Measurements from ENCODE around the gene DNMT3A. TPM values are rescaled to one million over a fixed set of nuclear protein-coding genes. Genes with fewer than 3 reads are reported as not detected.

Gene DNMT3A
- total RNA-seq, 2 donors from 2014 or later: 8.9 to 32.2 TPM

DNA sequence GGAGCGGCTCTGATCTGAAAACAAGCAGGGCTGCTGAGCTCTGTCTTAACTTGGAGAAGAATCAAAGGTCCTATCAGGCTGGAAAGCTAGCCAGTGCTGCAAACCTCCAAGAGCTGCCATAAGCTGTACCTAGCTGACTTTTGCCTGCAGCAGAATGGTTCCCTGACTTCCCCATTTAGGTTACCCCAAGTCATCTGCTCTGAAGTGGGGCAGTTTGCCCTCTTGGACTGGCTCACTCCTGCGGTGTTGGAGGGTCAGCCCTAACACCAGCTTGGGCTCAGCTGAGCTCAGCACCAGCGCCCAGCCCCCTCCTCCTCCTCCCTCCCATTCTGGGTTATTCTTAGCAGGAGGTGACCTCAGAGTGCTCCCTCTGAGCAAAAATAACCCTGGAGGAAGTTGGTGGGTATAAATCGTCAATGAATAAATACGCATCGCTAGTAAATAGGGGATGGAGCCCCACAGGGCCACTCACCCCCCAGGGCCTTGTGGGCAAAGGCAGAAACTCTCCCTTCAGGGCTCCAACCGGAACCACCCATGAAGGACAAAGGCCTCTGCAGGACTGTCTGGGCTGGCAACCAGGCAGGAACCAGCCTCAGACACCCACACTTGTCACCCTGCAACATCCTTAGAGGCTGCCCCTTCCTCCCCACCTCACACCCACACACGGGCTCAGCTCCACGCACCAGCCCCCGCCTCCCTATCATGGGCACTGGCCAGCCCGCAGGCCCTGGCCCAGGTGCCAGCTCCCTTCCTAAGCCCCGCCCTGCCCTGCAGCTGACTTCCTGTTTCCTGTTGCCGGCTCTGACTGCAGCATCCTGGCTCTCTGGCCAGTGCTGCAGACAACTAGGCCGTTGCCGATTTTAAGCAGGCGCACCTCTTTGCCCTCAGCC, 46.9 kb downstream of the DNMT3A start:
- DNase-seq (ENCODE audit: low spot score) (peak; percentile 84), ATAC-seq (peak; percentile 94 to 95)
- Mint-ChIP-seq H3K27me3 (peaks cover 0 to 2% of the 10 kb centered on the region in 2 donors), H3K36me3 (no peaks in the 10 kb centered on the region), H3K4me1 (ENCODE audit: low read depth in 2 of 2) (peaks cover 32 to 34% of the 10 kb centered on the region in 2 donors), H3K27ac (peak overlapping the region; percentile 75 to 87), H3K9me3 (no peaks in the 10 kb centered on the region), H3K4me3 (peak overlapping the region; percentile 90)

DNA sequence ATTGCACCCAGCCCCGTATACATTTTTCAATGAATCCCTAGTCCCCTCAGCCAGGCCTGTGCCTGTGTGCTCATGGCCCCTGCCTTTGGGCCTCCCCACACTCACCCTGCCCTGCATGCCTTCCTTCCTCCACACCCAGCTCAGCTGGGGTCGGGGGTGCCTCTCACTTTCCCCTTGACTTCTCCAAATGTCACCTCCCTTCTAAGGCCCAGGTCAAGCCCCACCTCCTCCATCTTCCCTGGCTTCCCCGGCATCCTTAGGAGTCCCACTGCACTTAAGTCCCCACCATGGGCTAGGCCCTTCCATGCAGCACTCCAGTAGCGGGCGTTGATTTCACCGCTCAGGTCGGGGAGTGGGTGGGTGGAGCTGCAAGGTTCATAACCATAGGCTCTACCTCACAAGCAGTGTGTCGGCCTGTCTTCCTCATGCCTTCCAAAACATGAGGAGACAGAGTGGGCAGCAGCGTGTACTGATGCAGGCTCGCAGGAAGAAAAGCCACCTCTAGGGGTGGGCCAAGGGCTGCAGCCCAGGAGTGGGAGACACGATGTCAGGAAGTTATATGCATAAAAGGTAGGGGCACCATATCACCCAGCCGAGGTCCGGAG, 47.7 kb downstream of the DNMT3A start:
- no peak for DNase-seq (ENCODE audit: low spot score)
- peak in 1 of 2 donors; percentile 2 for ATAC-seq
- H3K9me3 Mint-ChIP-seq: no peaks in the 10 kb centered on the region
- H3K4me1 Mint-ChIP-seq (ENCODE audit: low read depth in 2 of 2): peaks cover 32 to 34% of the 10 kb centered on the region in 2 donors
- H3K27ac Mint-ChIP-seq: peak overlapping the region in 1 of 2 donors; percentile 87
- peak overlapping the region; percentile 43 for H3K4me3 Mint-ChIP-seq
- H3K27me3 Mint-ChIP-seq: peaks cover 0 to 2% of the 10 kb centered on the region in 2 donors
- H3K36me3 Mint-ChIP-seq: no peaks in the 10 kb centered on the region

DNA sequence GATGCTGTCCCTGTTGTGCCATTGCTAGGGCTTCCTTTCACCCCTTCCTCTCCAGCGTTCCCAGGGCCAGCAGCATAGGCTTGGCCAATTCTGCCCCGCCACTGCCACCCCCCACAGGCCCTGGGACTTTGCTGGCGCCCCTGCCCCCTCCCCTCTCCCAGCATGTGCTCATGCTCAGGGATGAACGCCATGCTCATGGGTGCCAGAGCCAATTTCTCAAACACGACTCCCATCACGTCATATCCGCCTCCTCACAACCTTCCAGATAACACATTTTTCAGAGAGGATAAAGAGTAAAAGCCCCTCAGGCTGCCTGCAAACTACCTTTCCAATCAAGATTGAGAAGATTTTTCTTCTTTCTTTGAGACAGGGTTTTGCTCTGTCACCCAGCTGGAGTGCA, 48.6 kb downstream of the DNMT3A start:
- Mint-ChIP-seq H3K36me3 (no peaks in the 10 kb centered on the region), H3K27me3 (peaks cover 0 to under 1% of the 10 kb centered on the region in 2 donors), H3K4me3 (no peak overlapping the region), H3K9me3 (no peaks in the 10 kb centered on the region), H3K27ac (no peak overlapping the region), H3K4me1 (ENCODE audit: low read depth in 2 of 2) (peaks cover 32 to 34% of the 10 kb centered on the region in 2 donors)
- ATAC-seq (no peak), DNase-seq (ENCODE audit: low spot score) (no peak)

DNA sequence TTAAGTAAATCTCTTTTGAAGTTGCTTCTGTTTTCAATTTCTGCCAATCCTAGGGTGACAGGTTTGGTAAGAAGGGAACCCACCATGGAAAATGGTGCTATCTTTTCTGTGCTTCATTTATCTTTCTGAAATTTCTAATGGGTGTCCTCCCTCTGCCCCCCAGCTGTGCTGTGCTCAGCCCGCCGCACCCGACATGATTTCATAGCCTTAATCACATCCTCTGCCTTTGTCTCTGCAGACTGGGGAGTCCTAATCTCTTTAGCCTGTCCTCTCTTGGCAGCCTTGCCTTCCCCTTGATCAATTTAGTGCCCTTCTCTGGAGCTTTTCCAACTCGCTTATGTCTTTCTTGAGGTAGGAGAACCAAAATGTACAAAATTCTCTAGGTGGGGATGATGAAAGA, 49.3 kb downstream of the DNMT3A start:
- peaks cover 32 to 34% of the 10 kb centered on the region in 2 donors for H3K4me1 Mint-ChIP-seq (ENCODE audit: low read depth in 2 of 2)
- H3K27ac Mint-ChIP-seq: no peak overlapping the region
- H3K27me3 Mint-ChIP-seq: no peaks in the 10 kb centered on the region
- no peaks in the 10 kb centered on the region for H3K36me3 Mint-ChIP-seq
- no peaks in the 10 kb centered on the region for H3K9me3 Mint-ChIP-seq
- DNase-seq (ENCODE audit: low spot score) (no peak), ATAC-seq (no peak)
- no peak overlapping the region for H3K4me3 Mint-ChIP-seq

DNA sequence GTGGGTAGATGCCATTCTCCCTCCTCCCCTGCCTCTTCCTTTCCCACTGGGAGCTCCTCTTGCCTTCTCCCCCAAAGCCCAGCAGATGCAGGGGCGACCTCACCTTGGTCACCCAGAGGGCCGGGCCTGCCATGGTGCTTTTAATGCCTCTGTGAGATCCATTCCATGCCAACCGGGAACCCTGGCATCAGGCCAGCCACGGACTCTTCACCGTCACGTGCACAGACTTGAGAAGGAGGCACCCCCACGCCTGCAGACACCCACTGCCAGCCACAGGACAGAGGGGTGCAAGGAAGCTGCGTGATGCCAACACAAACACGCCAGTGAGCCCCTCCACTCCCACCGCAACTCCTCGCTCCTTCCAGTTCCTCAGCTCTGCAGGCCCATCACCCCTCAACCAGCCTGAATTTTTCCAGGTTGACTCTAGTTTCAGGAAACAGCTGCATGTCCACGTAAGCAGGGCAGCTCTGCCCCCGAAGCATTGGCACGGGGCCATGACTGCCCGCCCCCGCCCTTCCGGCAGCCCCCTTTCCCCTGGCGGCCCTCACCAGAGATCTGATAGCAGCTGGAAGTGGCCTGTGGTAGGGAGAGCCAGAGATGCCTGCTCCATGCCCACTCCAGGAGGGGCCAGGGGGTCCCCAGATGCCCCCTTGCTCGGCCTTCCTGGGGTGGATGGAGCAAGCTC, 50.8 kb downstream of the DNMT3A start:
- no peak overlapping the region for H3K4me3 Mint-ChIP-seq
- H3K27ac Mint-ChIP-seq: no peak overlapping the region
- no peaks in the 10 kb centered on the region for H3K9me3 Mint-ChIP-seq
- H3K36me3 Mint-ChIP-seq: no peaks in the 10 kb centered on the region
- H3K4me1 Mint-ChIP-seq (ENCODE audit: low read depth in 2 of 2): peaks cover 28 to 30% of the 10 kb centered on the region in 2 donors
- no peaks in the 10 kb centered on the region for H3K27me3 Mint-ChIP-seq
- ATAC-seq (no peak), DNase-seq (ENCODE audit: low spot score) (no peak)

DNA sequence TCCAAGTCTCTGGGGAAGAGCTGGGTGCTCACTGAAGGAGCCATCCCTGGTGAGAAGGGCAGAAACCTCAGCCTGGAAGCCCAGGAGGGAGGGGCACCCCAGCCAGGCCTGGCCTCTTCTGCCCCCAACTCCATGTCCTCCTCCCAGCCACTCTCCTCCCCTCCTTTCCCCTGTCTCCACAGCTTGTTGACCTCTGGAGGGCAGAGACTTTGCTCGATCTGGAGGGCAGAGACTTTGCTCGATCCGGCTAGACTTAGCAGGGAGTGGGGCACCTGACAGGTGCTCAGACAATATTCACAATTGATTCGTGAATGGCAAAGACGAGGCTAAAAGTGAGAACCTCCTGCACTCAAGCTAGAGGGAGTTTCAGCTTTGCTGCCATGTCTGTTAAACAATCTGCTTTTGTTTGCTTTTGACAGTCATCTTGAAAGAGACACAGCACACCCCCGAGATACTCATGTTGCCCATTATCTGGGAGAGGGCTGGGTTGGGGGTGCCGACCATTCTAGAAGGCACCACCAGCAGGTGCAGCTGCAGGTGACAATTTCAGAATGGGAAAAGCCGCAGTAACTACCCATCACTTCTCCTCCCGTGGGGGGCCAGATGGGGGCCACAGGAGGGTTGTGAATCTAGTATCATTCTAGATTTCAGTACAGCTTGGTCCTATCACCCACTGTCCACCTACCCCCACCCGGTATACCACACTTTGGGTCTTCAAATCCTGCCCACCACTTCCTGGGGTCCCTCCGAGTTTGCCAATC, 54.8 kb downstream of the DNMT3A start:
- H3K27ac Mint-ChIP-seq: peak overlapping the region in 1 of 2 donors; percentile 31
- no peak overlapping the region for H3K4me3 Mint-ChIP-seq
- H3K9me3 Mint-ChIP-seq: no peaks in the 10 kb centered on the region
- ATAC-seq: no peak
- peaks cover 12 to 15% of the 10 kb centered on the region in 2 donors for H3K4me1 Mint-ChIP-seq (ENCODE audit: low read depth in 2 of 2)
- H3K27me3 Mint-ChIP-seq: no peaks in the 10 kb centered on the region
- no peak for DNase-seq (ENCODE audit: low spot score)
- no peaks in the 10 kb centered on the region for H3K36me3 Mint-ChIP-seq

DNA sequence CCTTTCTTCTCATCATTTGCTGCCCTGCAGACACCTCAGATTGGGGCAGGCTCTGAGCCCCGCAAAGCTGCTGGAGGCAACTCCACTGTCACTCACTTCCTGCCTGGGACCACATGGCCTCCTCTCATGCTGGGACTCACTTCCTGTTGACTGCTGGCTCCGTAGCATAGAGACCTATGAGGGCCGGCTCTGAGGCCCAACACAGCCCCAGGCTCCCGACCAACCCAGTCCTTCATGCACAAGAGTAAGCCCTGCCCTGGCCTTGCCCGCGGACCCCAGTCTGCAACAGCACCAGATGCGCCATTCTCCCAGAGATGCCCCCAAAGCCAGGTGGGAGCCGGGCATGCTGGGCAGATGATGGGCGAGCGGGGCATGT, 55.7 kb downstream of the DNMT3A start:
- Mint-ChIP-seq H3K4me1 (ENCODE audit: low read depth in 2 of 2) (peaks cover 12 to 14% of the 10 kb centered on the region in 2 donors), H3K27ac (peak overlapping the region; percentile 76 to 77), H3K4me3 (peak overlapping the region; percentile 43), H3K9me3 (no peaks in the 10 kb centered on the region), H3K27me3 (no peaks in the 10 kb centered on the region), H3K36me3 (no peaks in the 10 kb centered on the region)
- ATAC-seq: peak; percentile 90 to 99
- peak; percentile 68 for DNase-seq (ENCODE audit: low spot score)

DNA sequence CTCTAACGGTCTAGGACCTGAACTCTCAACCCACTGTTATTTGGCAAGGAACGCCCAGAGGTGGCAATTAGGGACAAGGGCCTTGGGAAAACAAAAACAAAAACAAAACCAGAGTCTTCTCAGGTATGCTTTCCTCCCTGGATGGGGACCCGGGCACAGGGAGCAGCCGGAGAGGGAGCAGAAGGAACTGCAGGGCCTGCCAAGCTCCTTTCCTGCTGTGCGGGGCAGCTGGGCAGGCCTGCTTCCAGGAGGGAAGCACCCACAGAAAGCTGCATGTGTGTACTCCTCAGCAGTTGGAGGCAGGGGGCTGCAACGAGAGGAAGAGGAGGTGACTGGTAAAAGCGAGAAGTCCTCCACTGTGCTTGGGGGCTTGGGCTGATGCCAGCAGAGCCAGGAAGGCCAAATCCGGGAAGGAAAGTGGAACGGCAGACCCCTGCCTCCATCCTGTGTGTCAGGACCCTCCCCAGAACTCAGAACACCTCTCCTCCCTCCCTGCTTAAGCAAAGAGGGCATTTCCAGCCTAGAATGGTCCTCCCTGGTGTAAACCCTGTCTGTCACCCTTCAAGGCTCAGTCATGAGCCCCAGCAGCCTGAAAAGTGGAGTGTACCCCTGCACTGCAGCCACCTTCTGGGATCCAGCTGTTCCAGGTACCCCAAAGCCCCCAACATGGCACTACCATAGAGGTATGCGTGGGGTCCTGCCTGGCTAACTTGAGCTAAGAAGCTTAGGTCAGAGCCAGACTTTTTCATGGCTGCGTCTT, 56.3 kb downstream of the DNMT3A start:
- peak overlapping the region; percentile 76 to 77 for H3K27ac Mint-ChIP-seq
- H3K36me3 Mint-ChIP-seq: no peaks in the 10 kb centered on the region
- H3K4me3 Mint-ChIP-seq: peak overlapping the region; percentile 43
- no peaks in the 10 kb centered on the region for H3K27me3 Mint-ChIP-seq
- no peak for DNase-seq (ENCODE audit: low spot score)
- peak in 1 of 2 donors; percentile 4 for ATAC-seq
- peaks cover 11 to 12% of the 10 kb centered on the region in 2 donors for H3K4me1 Mint-ChIP-seq (ENCODE audit: low read depth in 2 of 2)
- no peaks in the 10 kb centered on the region for H3K9me3 Mint-ChIP-seq

DNA sequence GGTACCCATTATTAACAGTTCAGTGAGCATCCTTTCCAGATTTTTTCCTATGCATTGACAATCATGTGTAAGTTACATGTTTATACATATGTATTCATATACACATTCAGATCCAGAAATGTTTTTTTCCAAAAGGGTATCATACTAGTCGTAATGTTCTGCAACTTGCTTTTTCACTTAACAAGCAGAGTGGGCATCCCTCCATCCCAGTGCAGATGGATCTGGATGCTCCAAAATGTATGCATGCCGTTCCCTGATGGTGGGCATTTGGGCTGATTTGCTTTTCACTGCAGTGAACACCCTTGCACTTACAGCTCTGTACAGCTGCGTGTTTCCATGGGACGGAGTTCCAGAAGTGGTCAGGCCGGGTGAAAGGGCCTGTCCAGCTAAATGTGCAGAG, 57.0 kb downstream of the DNMT3A start:
- no peak for ATAC-seq
- H3K4me3 Mint-ChIP-seq: no peak overlapping the region
- H3K27me3 Mint-ChIP-seq: no peaks in the 10 kb centered on the region
- H3K9me3 Mint-ChIP-seq: no peaks in the 10 kb centered on the region
- H3K4me1 Mint-ChIP-seq (ENCODE audit: low read depth in 2 of 2): peaks cover 12 to 13% of the 10 kb centered on the region in 2 donors
- no peak overlapping the region for H3K27ac Mint-ChIP-seq
- no peak for DNase-seq (ENCODE audit: low spot score)
- no peaks in the 10 kb centered on the region for H3K36me3 Mint-ChIP-seq

DNA sequence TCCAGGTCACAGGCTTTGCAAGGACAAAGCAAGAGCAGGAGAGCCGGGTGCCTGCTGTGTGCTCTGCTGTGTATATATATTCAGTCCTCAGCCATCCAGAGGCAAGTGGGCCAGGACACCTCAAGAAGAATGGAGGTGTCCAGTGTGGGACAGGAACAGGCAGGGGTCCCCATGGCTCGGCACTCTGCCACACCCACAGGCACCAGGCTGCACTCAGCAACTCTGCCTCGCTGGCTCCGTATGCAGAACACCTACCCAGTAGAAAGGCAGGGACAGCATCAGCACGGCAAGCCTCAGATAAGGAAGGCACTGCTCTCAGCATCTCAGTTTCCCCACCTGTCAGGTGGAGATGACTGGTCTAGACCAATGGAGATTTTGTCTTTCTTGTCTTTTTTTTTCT, 57.8 kb downstream of the DNMT3A start:
- Mint-ChIP-seq H3K4me1 (ENCODE audit: low read depth in 2 of 2) (peaks cover 17 to 18% of the 10 kb centered on the region in 2 donors), H3K4me3 (no peak overlapping the region), H3K36me3 (no peaks in the 10 kb centered on the region), H3K27me3 (no peaks in the 10 kb centered on the region), H3K9me3 (no peaks in the 10 kb centered on the region), H3K27ac (no peak overlapping the region)
- no peak for DNase-seq (ENCODE audit: low spot score)
- ATAC-seq: no peak

DNA sequence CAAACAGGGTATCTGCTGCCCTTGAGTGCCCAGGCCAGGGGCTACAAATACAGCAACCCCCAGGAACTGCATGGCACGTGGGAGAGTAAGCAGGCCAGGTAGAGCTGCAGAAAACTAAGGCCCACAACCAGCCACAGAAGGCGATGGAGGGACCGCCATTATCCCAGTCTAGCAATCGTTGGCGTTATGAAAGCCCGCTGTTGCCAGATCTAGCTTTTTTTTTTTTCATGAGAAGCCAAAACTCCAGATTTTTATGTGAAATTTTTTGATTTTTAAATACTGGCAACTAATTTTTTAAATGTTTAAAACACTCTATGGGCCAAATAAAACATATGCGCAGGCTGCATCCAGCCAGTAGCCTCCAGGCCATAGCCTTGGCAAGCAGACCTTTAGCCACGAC, 59.8 kb downstream of the DNMT3A start:
- H3K4me3 Mint-ChIP-seq: no peak overlapping the region
- no peaks in the 10 kb centered on the region for H3K27me3 Mint-ChIP-seq
- DNase-seq (ENCODE audit: low spot score) (no peak), ATAC-seq (no peak)
- H3K36me3 Mint-ChIP-seq: no peaks in the 10 kb centered on the region
- peaks cover 21 to 23% of the 10 kb centered on the region in 2 donors for H3K4me1 Mint-ChIP-seq (ENCODE audit: low read depth in 2 of 2)
- H3K27ac Mint-ChIP-seq: no peak overlapping the region
- no peaks in the 10 kb centered on the region for H3K9me3 Mint-ChIP-seq

DNA sequence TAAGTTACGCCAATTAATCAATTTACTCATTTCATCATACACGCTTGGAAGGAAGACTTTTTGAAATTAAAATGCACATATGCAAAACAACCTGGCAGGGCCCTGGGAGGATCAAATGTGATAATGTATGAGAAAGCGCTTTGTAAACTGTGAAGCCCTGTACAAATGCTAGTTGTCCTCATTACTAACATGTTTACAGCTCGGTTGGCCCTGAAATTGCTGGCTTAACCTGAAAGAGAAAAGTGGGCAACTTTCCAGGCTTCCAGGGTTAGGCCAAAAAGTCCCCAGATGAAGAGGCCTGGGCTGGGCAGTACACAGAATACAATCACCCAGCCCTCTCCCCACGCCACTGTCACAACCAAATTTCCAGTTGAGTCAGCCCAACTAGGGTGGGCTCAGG, 60.2 kb downstream of the DNMT3A start:
- Mint-ChIP-seq H3K9me3 (no peaks in the 10 kb centered on the region), H3K36me3 (no peaks in the 10 kb centered on the region), H3K4me3 (no peak overlapping the region), H3K27me3 (no peaks in the 10 kb centered on the region), H3K27ac (no peak overlapping the region), H3K4me1 (ENCODE audit: low read depth in 2 of 2) (peaks cover 22 to 23% of the 10 kb centered on the region in 2 donors)
- DNase-seq (ENCODE audit: low spot score) (no peak), ATAC-seq (no peak)
